ENCODE measurements around the gene GAL3ST3.

GAL3ST3 gene

GRCh38 chr11:66062408-66062807 is 13.4 kb upstream of the GAL3ST3 start:
- Histone ChIP-seq H2AFZ (ENCODE audit: low read length) (no peak overlapping the region), H3F3A (ENCODE audit: insufficient read depth, low read length) (peaks cover 66% of the 10 kb centered on the region), H3K9ac (ENCODE audit: low read length) (no peak overlapping the region), H3K27me3 (replicated peaks; ENCODE audit: insufficient read depth, low read length) (no peaks in the 10 kb centered on the region), H3K79me2 (ENCODE audit: low read length) (peaks cover 93% of the 10 kb centered on the region), H3K4me3 (ENCODE audit: low read length) (no peak overlapping the region), H3K9me2 (replicated peaks; ENCODE audit: insufficient read depth, low read length) (no peaks in the 10 kb centered on the region), H3K4me2 (ENCODE audit: low read depth, low read length) (no peak overlapping the region), H3K4me1 (ENCODE audit: low read length) (peaks cover 55% of the 10 kb centered on the region), H3K9me3 (replicated peaks; ENCODE audit: insufficient read depth, low read length) (no peaks in the 10 kb centered on the region), H3K27ac (ENCODE audit: low read length) (no peak overlapping the region), H4K20me1 (ENCODE audit: insufficient read depth, low read length) (peaks cover 28% of the 10 kb centered on the region), H3K36me3 (replicated peaks; ENCODE audit: insufficient read depth, low read length) (peaks cover 19% of the 10 kb centered on the region)
- no peak for TF ChIP-seq EZH2 (optimal IDR thresholded peaks at IDR 0.05; ENCODE audit: low read depth, low read length)
- DNase-seq, result no peak

GRCh38 chr11:66061268-66061667 is 12.3 kb upstream of the GAL3ST3 start:
- Histone ChIP-seq H4K20me1 (ENCODE audit: insufficient read depth, low read length) (peaks cover 20% of the 10 kb centered on the region), H3K4me1 (ENCODE audit: low read length) (peaks cover 44% of the 10 kb centered on the region), H3K27ac (ENCODE audit: low read length) (no peak overlapping the region), H3K4me3 (ENCODE audit: low read length) (no peak overlapping the region), H3K9me3 (replicated peaks; ENCODE audit: insufficient read depth, low read length) (no peaks in the 10 kb centered on the region), H2AFZ (ENCODE audit: low read length) (no peak overlapping the region), H3K9me2 (replicated peaks; ENCODE audit: insufficient read depth, low read length) (no peaks in the 10 kb centered on the region), H3K36me3 (replicated peaks; ENCODE audit: insufficient read depth, low read length) (peaks cover 19% of the 10 kb centered on the region), H3K4me2 (ENCODE audit: low read depth, low read length) (no peak overlapping the region), H3K79me2 (ENCODE audit: low read length) (peaks cover 95% of the 10 kb centered on the region), H3K9ac (ENCODE audit: low read length) (no peak overlapping the region), H3F3A (ENCODE audit: insufficient read depth, low read length) (peaks cover 60% of the 10 kb centered on the region), H3K27me3 (replicated peaks; ENCODE audit: insufficient read depth, low read length) (no peaks in the 10 kb centered on the region)
- no peak for DNase-seq
- TF ChIP-seq CTCF (IDR thresholded peaks at IDR 0.05; ENCODE audit: low read length) (no peak), EZH2phosphoT487 (IDR thresholded peaks at IDR 0.05; ENCODE audit: low read length) (no peak), EZH2 (optimal IDR thresholded peaks at IDR 0.05; ENCODE audit: low read depth, low read length) (no peak)

- peaks cover 49% of the 10 kb centered on the region for H3F3A ChIP-seq (ENCODE audit: insufficient read depth, low read length)
- peaks cover 97% of the 10 kb centered on the region for H3K79me2 ChIP-seq (ENCODE audit: low read length)
- no peaks in the 10 kb centered on the region for H3K9me3 ChIP-seq (replicated peaks; ENCODE audit: insufficient read depth, low read length)
Measured at GRCh38 chr11:66059966-66060680, 11.2 kb upstream of the GAL3ST3 start.

More at GRCh38 chr11:66059966-66060680, 11.2 kb upstream of the GAL3ST3 start:
- Histone ChIP-seq H3K27ac (ENCODE audit: low read length) (no peak overlapping the region), H3K4me1 (ENCODE audit: low read length) (peaks cover 41% of the 10 kb centered on the region), H3K4me3 (ENCODE audit: low read length) (no peak overlapping the region), H3K27me3 (replicated peaks; ENCODE audit: insufficient read depth, low read length) (no peaks in the 10 kb centered on the region), H3K36me3 (replicated peaks; ENCODE audit: insufficient read depth, low read length) (peaks cover 24% of the 10 kb centered on the region), H3K4me2 (ENCODE audit: low read depth, low read length) (no peak overlapping the region), H2AFZ (ENCODE audit: low read length) (no peak overlapping the region), H3K9ac (ENCODE audit: low read length) (no peak overlapping the region), H3K9me2 (replicated peaks; ENCODE audit: insufficient read depth, low read length) (no peaks in the 10 kb centered on the region), H4K20me1 (ENCODE audit: insufficient read depth, low read length) (peaks cover 20% of the 10 kb centered on the region)
- DNase-seq, result no peak
- TF ChIP-seq EZH2phosphoT487 (IDR thresholded peaks at IDR 0.05; ENCODE audit: low read length) (no peak), CTCF (IDR thresholded peaks at IDR 0.05; ENCODE audit: low read length) (no peak), EZH2 (optimal IDR thresholded peaks at IDR 0.05; ENCODE audit: low read depth, low read length) (no peak)

All from MM.1S (cell line).